OCI-LY3 (cell line): ENCODE measurements around the gene AGTR1.

ENCODE experiments used
- H2AFZ ChIP-seq: fragments of 200-600, 300-600 bp; shearing (Covaris generic); 2 replicates; pipeline ENCODE4 v1.6.0; 2014; ENCODE audit warnings: antibody characterized with exemption, low read depth, low read length
- H3K27ac ChIP-seq: fragments of 200-600, 300-600 bp; sonication (generic); 2 replicates; pipeline ENCODE4 v1.5.1; 2014; ENCODE audit warnings: mild to moderate bottlenecking, low read length, moderate library complexity, mixed read lengths
- H3K27me3 ChIP-seq: fragments of 200-600, 300-600 bp; sonication (generic); 2 replicates; pipeline ENCODE4 v1.6.1; 2014; ENCODE audit warnings: low read depth, low read length, mixed read lengths
- H3K36me3 ChIP-seq: fragments of 200-600, 300-600 bp; sonication (generic); replicated peaks from 2 replicates; pipeline ENCODE3; 2014; ENCODE audit warnings: low read depth, low read length, mixed read lengths
- H3K4me1 ChIP-seq: fragments of 300-600, 200-600 bp; sonication (generic); 2 replicates; pipeline ENCODE4 v1.6.1; 2014; ENCODE audit warnings: low read length, mixed read lengths
- H3K4me2 ChIP-seq: fragments of 200-600, 300-600 bp; sonication (generic); 2 replicates; pipeline ENCODE4 v1.6.1; 2014; ENCODE audit warnings: low read length, mixed read lengths
- H3K4me3 ChIP-seq: fragments of 300-600, 200-600 bp; sonication (generic); 2 replicates; pipeline ENCODE4 v1.5.1; 2014; ENCODE audit warnings: antibody characterized with exemption, mild to moderate bottlenecking, low read length, moderate library complexity
- H3K79me2 ChIP-seq: fragments of 300-600, 200-600 bp; shearing (Covaris generic); 2 replicates; pipeline ENCODE4 v1.6.1; 2014; ENCODE audit warnings: mild to moderate bottlenecking, low read length, mixed read lengths
- H3K9ac ChIP-seq: fragments of 300-600, 200-600 bp; shearing (Covaris generic); 2 replicates; pipeline ENCODE4 v1.6.0; 2014; ENCODE audit warnings: mild to moderate bottlenecking, low read length, moderate library complexity
- H3K9me3 ChIP-seq: fragments of 200-600, 300-600 bp; shearing (Covaris generic); 2 replicates; pipeline ENCODE4 v1.6.1; 2014; ENCODE audit warnings: low read length, mixed read lengths; ENCODE audit not compliant: insufficient read depth
- H4K20me1 ChIP-seq: fragments of 200-600, 300-600 bp; sonication (generic); 2 replicates; pipeline ENCODE4 v1.6.1; 2016; ENCODE audit warnings: low read length, mixed read lengths; ENCODE audit not compliant: insufficient read depth
- EZH2phosphoT487 ChIP-seq: fragments of 200-600 bp; shearing (Covaris generic); IDR thresholded peaks from 2 replicates; pipeline ENCODE4 v1.6.1; 2018; ENCODE audit warnings: antibody characterized with exemption, mixed run types, low read depth
- TF ChIP-seq, protein P1 (sequence below): fragments of 200-600, 300-600 bp; sonication (generic); IDR thresholded peaks from 2 replicates; pipeline ENCODE4 v1.5.1; 2014; ENCODE audit warnings: antibody characterized with exemption, low read length, low read depth

Gene AGTR1

GRCh38 chr3:148711981-148712666, 14.4 kb downstream of the AGTR1 start:
- no peak overlapping the region for H3K27ac ChIP-seq
- no peaks in the 10 kb centered on the region for H3K27me3 ChIP-seq
- H3K79me2 ChIP-seq: no peaks in the 10 kb centered on the region
- H3K36me3 ChIP-seq: no peaks in the 10 kb centered on the region
- no peak overlapping the region for H3K4me2 ChIP-seq
- TF ChIP-seq, protein P1, sequence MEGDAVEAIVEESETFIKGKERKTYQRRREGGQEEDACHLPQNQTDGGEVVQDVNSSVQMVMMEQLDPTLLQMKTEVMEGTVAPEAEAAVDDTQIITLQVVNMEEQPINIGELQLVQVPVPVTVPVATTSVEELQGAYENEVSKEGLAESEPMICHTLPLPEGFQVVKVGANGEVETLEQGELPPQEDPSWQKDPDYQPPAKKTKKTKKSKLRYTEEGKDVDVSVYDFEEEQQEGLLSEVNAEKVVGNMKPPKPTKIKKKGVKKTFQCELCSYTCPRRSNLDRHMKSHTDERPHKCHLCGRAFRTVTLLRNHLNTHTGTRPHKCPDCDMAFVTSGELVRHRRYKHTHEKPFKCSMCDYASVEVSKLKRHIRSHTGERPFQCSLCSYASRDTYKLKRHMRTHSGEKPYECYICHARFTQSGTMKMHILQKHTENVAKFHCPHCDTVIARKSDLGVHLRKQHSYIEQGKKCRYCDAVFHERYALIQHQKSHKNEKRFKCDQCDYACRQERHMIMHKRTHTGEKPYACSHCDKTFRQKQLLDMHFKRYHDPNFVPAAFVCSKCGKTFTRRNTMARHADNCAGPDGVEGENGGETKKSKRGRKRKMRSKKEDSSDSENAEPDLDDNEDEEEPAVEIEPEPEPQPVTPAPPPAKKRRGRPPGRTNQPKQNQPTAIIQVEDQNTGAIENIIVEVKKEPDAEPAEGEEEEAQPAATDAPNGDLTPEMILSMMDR: no peak
- no peak for TF ChIP-seq EZH2phosphoT487
- H3K4me1 ChIP-seq: no peaks in the 10 kb centered on the region
- H3K4me3 ChIP-seq: no peak overlapping the region
- no peaks in the 10 kb centered on the region for H3K9me3 ChIP-seq
- H2AFZ ChIP-seq: no peak overlapping the region
- H4K20me1 ChIP-seq: no peaks in the 10 kb centered on the region
- H3K9ac ChIP-seq: no peak overlapping the region

DNA sequence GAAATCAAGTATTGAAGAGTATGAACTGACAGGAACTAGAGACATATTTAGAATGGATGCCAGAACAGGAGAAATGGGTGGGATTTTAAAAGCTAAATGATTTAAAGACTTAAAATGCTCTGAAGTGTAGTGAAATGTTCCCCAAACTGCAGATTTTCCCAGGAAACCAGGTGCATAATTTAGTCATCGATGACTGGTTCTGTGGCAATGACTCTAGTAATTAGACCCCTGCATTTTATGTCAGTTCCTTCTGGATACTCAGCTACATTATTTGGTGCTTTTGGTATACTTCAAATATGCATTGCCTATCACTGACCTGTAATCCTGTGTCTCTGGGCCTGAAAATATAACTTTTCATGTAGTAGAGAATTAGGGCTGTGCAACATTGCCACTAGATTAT, 16.8 kb downstream of the AGTR1 start:
- Histone ChIP-seq H4K20me1 (no peaks in the 10 kb centered on the region), H3K4me1 (no peaks in the 10 kb centered on the region), H3K36me3 (no peaks in the 10 kb centered on the region), H3K9me3 (no peaks in the 10 kb centered on the region), H3K4me2 (no peak overlapping the region), H3K79me2 (no peaks in the 10 kb centered on the region), H2AFZ (no peak overlapping the region), H3K27ac (no peak overlapping the region), H3K4me3 (no peak overlapping the region), H3K9ac (no peak overlapping the region), H3K27me3 (no peaks in the 10 kb centered on the region)
- no peak for TF ChIP-seq EZH2phosphoT487
- TF ChIP-seq, protein P1: no peak

DNA sequence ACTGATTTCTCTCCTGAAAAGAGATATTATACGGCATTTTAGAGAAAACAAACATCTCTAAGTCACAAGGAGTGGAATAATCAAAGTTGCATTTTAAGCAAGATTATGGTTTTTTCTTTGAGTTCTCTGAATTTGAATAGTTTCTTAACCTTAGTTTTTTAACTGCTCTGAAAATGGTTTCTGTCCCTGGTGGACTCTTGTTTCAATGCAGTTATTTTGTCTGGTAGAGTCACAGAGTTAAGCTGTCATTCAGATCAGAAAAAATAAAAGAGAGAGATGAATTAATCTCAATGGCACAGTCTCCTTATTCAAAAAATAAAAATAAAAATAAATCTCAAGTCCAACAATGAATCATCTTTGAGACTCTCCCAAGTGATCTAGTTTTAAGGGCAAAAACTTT, 19.0 kb downstream of the AGTR1 start:
- no peaks in the 10 kb centered on the region for H3K4me1 ChIP-seq
- H3K79me2 ChIP-seq: no peaks in the 10 kb centered on the region
- no peaks in the 10 kb centered on the region for H3K9me3 ChIP-seq
- H2AFZ ChIP-seq: no peak overlapping the region
- TF ChIP-seq, protein P1: no peak
- TF ChIP-seq EZH2phosphoT487: no peak
- no peak overlapping the region for H3K27ac ChIP-seq
- no peaks in the 10 kb centered on the region for H3K27me3 ChIP-seq
- no peak overlapping the region for H3K4me2 ChIP-seq
- H3K9ac ChIP-seq: no peak overlapping the region
- H3K4me3 ChIP-seq: no peak overlapping the region
- no peaks in the 10 kb centered on the region for H4K20me1 ChIP-seq
- H3K36me3 ChIP-seq: no peaks in the 10 kb centered on the region

GRCh38 chr3:148717885-148718561, 20.3 kb downstream of the AGTR1 start:
- Histone ChIP-seq H4K20me1 (no peaks in the 10 kb centered on the region), H3K4me2 (no peak overlapping the region), H3K9ac (no peak overlapping the region), H3K27me3 (no peaks in the 10 kb centered on the region), H3K9me3 (no peaks in the 10 kb centered on the region), H3K36me3 (no peaks in the 10 kb centered on the region), H3K79me2 (no peaks in the 10 kb centered on the region), H2AFZ (no peak overlapping the region), H3K4me1 (no peaks in the 10 kb centered on the region), H3K4me3 (no peak overlapping the region), H3K27ac (no peak overlapping the region)
- no peak for TF ChIP-seq EZH2phosphoT487
- TF ChIP-seq, protein P1: no peak
